H9 (cell line): ENCODE results near the gene ARID2. TPM values are rescaled to one million over a fixed set of nuclear protein-coding genes. Genes with fewer than 3 reads are reported as not detected.

Experiments
- DNase-seq: peaks from one replicate; pipeline ENCODE4 v3.0.0-alpha.2; 2017
- H2AFZ ChIP-seq: one replicate; pipeline ENCODE4 v1.6.1; 2013; ENCODE audit warnings: mild to moderate bottlenecking, low read length, control low read depth, moderate library complexity
- H2AK5ac ChIP-seq: 2 replicates; pipeline ENCODE4 v1.6.1; 2013; ENCODE audit warnings: low read length, control low read depth, mixed read lengths; ENCODE audit not compliant: insufficient read length
- H2BK120ac ChIP-seq: one replicate; pipeline ENCODE4 v1.6.1; 2013; ENCODE audit warnings: low read depth, mild to moderate bottlenecking, low read length, control low read depth, inconsistent platforms; ENCODE audit not compliant: poor library complexity, severe bottlenecking
- H2BK12ac ChIP-seq: 2 replicates; pipeline ENCODE4 v1.6.1; 2013; ENCODE audit warnings: low read length, control low read depth, mixed read lengths, low read depth; ENCODE audit not compliant: insufficient read length
- H2BK15ac ChIP-seq: 2 replicates; pipeline ENCODE4 v1.6.1; 2013; ENCODE audit warnings: low read depth, low read length, control low read depth
- H2BK20ac ChIP-seq: one replicate; pipeline ENCODE4 v1.6.1; 2013; ENCODE audit warnings: low read depth, mild to moderate bottlenecking, low read length, control low read depth, inconsistent platforms; ENCODE audit not compliant: poor library complexity, severe bottlenecking
- H2BK5ac ChIP-seq: 2 replicates; pipeline ENCODE4 v1.6.1; 2013; ENCODE audit warnings: low read length, control low read depth, mixed read lengths; ENCODE audit not compliant: insufficient read length
- H3K14ac ChIP-seq: 2 replicates; pipeline ENCODE4 v1.6.1; 2013; ENCODE audit warnings: low read length, control low read depth; ENCODE audit not compliant: insufficient read depth
- H3K18ac ChIP-seq: 2 replicates; pipeline ENCODE4 v1.6.1; 2013; ENCODE audit warnings: low read depth, mild to moderate bottlenecking, mixed read lengths, low read length, control low read depth; ENCODE audit not compliant: insufficient read length
- H3K23ac ChIP-seq: 2 replicates; pipeline ENCODE4 v1.6.1; 2013; ENCODE audit warnings: low read length, control low read depth, mixed read lengths, low read depth; ENCODE audit not compliant: insufficient read length
- H3K23me2 ChIP-seq: 2 replicates; pipeline ENCODE4 v1.6.1; 2013; ENCODE audit warnings: low read depth, mild to moderate bottlenecking, mixed read lengths, low read length, control low read depth; ENCODE audit not compliant: insufficient read length, poor library complexity, severe bottlenecking
- H3K27ac ChIP-seq: 2 replicates; pipeline ENCODE4 v1.5.1; 2013; ENCODE audit warnings: low read length, control low read depth, mixed read lengths, low read depth; ENCODE audit not compliant: insufficient read length
- H3K27me3 ChIP-seq: 2 replicates; pipeline ENCODE4 v1.6.1; 2013; ENCODE audit warnings: low read length, control low read depth, inconsistent platforms; ENCODE audit not compliant: insufficient read depth
- H3K4ac ChIP-seq: 2 replicates; pipeline ENCODE4 v1.6.1; 2013; ENCODE audit warnings: low read depth, mild to moderate bottlenecking, control low read depth, inconsistent platforms, low read length, moderate library complexity
- H3K4me1 ChIP-seq: 2 replicates; pipeline ENCODE4 v1.6.1; 2013; ENCODE audit warnings: low read length, control low read depth, inconsistent platforms; ENCODE audit not compliant: insufficient read depth
- H3K4me2 ChIP-seq: 2 replicates; pipeline ENCODE4 v1.6.1; 2013; ENCODE audit warnings: low read length, control low read depth, mixed read lengths; ENCODE audit not compliant: insufficient read length, insufficient read depth
- H3K56ac ChIP-seq: 2 replicates; pipeline ENCODE4 v1.6.1; 2013; ENCODE audit warnings: low read depth, mild to moderate bottlenecking, mixed read lengths, low read length, control low read depth; ENCODE audit not compliant: insufficient read length
- H3K79me1 ChIP-seq: 2 replicates; pipeline ENCODE4 v1.6.1; 2013; ENCODE audit warnings: low read depth, mild to moderate bottlenecking, moderate library complexity, low read length, control low read depth, inconsistent platforms; ENCODE audit not compliant: insufficient read depth, poor library complexity, severe bottlenecking
- H3K79me2 ChIP-seq: 2 replicates; pipeline ENCODE4 v1.6.1; 2013; ENCODE audit warnings: low read length, control low read depth, inconsistent platforms; ENCODE audit not compliant: insufficient read depth
- H3K9ac ChIP-seq: 2 replicates; pipeline ENCODE4 v1.6.1; 2013; ENCODE audit warnings: low read length, control low read depth, mixed read lengths; ENCODE audit not compliant: insufficient read length; ENCODE audit errors: extremely low read depth
- H3K9me3 ChIP-seq: one replicate; pipeline ENCODE4 v1.6.1; 2013; ENCODE audit warnings: low read depth, low read length, inconsistent platforms; ENCODE audit not compliant: control insufficient read depth
- H3T11ph ChIP-seq: one replicate; pipeline ENCODE4 v1.6.1; 2013; ENCODE audit warnings: mild to moderate bottlenecking, low read length, control low read depth, inconsistent platforms
- H4K20me1 ChIP-seq: one replicate; pipeline ENCODE4 v1.6.1; 2013; ENCODE audit not compliant: control insufficient read depth, insufficient read length, insufficient read depth
- H4K5ac ChIP-seq: 2 replicates; pipeline ENCODE4 v1.6.1; 2013; ENCODE audit warnings: low read depth, mild to moderate bottlenecking, mixed read lengths, low read length, control low read depth; ENCODE audit not compliant: insufficient read length
- H4K8ac ChIP-seq: replicated peaks from 2 replicates; pipeline ENCODE4 v1.6.1; 2013; ENCODE audit warnings: low read length, control low read depth, mixed read lengths, low read depth; ENCODE audit not compliant: insufficient read length
- H4K91ac ChIP-seq: 2 replicates; pipeline ENCODE4 v1.6.1; 2013; ENCODE audit warnings: low read depth, mild to moderate bottlenecking, moderate library complexity, mixed read lengths, low read length, control low read depth; ENCODE audit not compliant: insufficient read length
- H3K27ac Mint-ChIP-seq, 3 experiments: 2 replicates in 2 of 3; 3 replicates in 1 of 3; pipeline ENCODE4 v1.8.0; 2020 to 2021; ENCODE audit warnings: mixed read lengths in 3 of 3, mild to moderate bottlenecking in 1 of 3, moderate library complexity in 1 of 3
- H3K27me3 Mint-ChIP-seq: 2 replicates; pipeline ENCODE4 v1.8.0; 2021; ENCODE audit warnings: low read depth, mild to moderate bottlenecking, moderate library complexity, mixed read lengths
- H3K36me3 Mint-ChIP-seq, 3 experiments: 2 replicates in 2 of 3; 3 replicates in 1 of 3; pipeline ENCODE4 v1.8.0; 2020 to 2021; ENCODE audit warnings: low read depth in 3 of 3, mixed read lengths in 3 of 3; ENCODE audit not compliant: insufficient read depth in 1 of 3
- H3K4me1 Mint-ChIP-seq, 2 experiments: 2 replicates each; pipeline ENCODE4 v1.8.0; 2020; ENCODE audit warnings: mixed read lengths in 2 of 2
- H3K4me3 Mint-ChIP-seq, 2 experiments: 2 replicates in 1 of 2; 3 replicates in 1 of 2; pipeline ENCODE4 v1.8.0; 2020 to 2021; ENCODE audit warnings: mild to moderate bottlenecking in 2 of 2, mixed read lengths in 2 of 2, moderate library complexity in 1 of 2
- H3K9me3 Mint-ChIP-seq, 2 experiments: 2 replicates in 1 of 2; 3 replicates in 1 of 2; pipeline ENCODE4 v1.8.0; 2020; ENCODE audit warnings: mild to moderate bottlenecking in 2 of 2, mixed read lengths in 2 of 2, moderate library complexity in 1 of 2
- WGBS: extraction: QIAGEN DNeasy Blood & Tissue Kit; methylation state at CpG from one replicate; pipeline ENCODE4 v1.1.7; 2013; ENCODE audit warnings: missing lambda C conversion rate, low lambda C conversion rate, mixed read lengths; ENCODE audit not compliant: insufficient read length; ENCODE audit errors: extremely low coverage; 5-methylcytosine and 5-hydroxymethylcytosine counted together
- total RNA-seq: library from RNA; stranded (reverse); gene quantifications from 2 replicates; pipeline ENCODE4 v1.2.1, GENCODE V29; 2021
- TF ChIP-seq, protein P1 (sequence below): fragments of 200-600 bp; sonication (generic); conservative IDR thresholded peaks from 3 replicates; pipeline ENCODE4 v1.8.0; 2021; ENCODE audit warnings: antibody characterized with exemption, mild to moderate bottlenecking

Gene ARID2
- total RNA-seq, 1 experiment from 2014 or later, result 63.8 TPM

DNA sequence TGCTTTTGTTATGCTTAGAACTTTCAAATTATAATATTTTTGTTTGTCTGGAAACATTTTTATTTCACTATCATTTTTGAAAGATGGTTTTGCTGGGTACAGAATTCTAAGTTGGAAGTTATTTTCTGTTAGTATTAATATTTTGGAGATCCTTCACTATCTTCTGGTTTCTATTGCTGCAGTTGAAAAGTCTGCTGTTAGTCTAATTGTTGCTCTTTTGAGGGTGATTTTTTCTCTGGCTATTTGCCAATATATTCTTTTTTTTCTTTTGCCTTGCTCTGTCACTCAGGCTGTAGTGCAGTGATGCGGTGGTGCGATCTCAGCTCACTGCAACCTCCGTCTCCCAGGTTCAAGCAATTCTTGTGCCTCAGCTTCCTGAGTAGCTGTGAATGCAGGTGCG is 28.2 kb upstream of the ARID2 start:
- no peaks in the 10 kb centered on the region for H3K23me2 ChIP-seq
- no peak overlapping the region for H4K91ac ChIP-seq
- Mint-ChIP-seq H3K9me3 (peaks cover 7 to 8% of the 10 kb centered on the region in 2 experiments), H3K27me3 (no peaks in the 10 kb centered on the region; the same call in 1 of the 2 replicates), H3K4me1 (0 out of 4 replicates have a peak, but pooled peaks cover 0 to 7% of the 10 kb centered on the region in 2 experiments), H3K36me3 (peaks cover 3 to 4% (median 4%) of the 10 kb centered on the region in 3 experiments; a peak in 6 of 7 replicates), H3K4me3 (no peak overlapping the region), H3K27ac (no peak overlapping the region)
- H2BK15ac ChIP-seq, result no peak overlapping the region
- H4K8ac ChIP-seq, result no peak overlapping the region
- H3T11ph ChIP-seq, result no peak overlapping the region
- H3K27ac ChIP-seq, result no peak overlapping the region
- H3K9ac ChIP-seq, result no peak overlapping the region
- no peak overlapping the region for H2BK120ac ChIP-seq
- no peak for DNase-seq
- H3K79me2 ChIP-seq, result no peaks in the 10 kb centered on the region
- no peaks in the 10 kb centered on the region for H3K27me3 ChIP-seq
- H3K4ac ChIP-seq, result no peak overlapping the region
- H3K4me2 ChIP-seq, result no peak overlapping the region
- WGBS, result no CpG with 5 or more reads among the region's 4 CpGs
- no peak overlapping the region for H2BK12ac ChIP-seq
- H4K20me1 ChIP-seq, result no peaks in the 10 kb centered on the region
- no peak overlapping the region for H2AK5ac ChIP-seq
- H3K9me3 ChIP-seq, result peaks cover 8% of the 10 kb centered on the region
- H3K4me1 ChIP-seq, result no peaks in the 10 kb centered on the region
- H3K23ac ChIP-seq, result no peak overlapping the region
- no peak overlapping the region for H2AFZ ChIP-seq
- H3K56ac ChIP-seq, result no peak overlapping the region
- no peak overlapping the region for H4K5ac ChIP-seq
- H3K79me1 ChIP-seq, result no peaks in the 10 kb centered on the region
- TF ChIP-seq, protein P1, sequence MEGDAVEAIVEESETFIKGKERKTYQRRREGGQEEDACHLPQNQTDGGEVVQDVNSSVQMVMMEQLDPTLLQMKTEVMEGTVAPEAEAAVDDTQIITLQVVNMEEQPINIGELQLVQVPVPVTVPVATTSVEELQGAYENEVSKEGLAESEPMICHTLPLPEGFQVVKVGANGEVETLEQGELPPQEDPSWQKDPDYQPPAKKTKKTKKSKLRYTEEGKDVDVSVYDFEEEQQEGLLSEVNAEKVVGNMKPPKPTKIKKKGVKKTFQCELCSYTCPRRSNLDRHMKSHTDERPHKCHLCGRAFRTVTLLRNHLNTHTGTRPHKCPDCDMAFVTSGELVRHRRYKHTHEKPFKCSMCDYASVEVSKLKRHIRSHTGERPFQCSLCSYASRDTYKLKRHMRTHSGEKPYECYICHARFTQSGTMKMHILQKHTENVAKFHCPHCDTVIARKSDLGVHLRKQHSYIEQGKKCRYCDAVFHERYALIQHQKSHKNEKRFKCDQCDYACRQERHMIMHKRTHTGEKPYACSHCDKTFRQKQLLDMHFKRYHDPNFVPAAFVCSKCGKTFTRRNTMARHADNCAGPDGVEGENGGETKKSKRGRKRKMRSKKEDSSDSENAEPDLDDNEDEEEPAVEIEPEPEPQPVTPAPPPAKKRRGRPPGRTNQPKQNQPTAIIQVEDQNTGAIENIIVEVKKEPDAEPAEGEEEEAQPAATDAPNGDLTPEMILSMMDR, result no peak
- no peak overlapping the region for H2BK5ac ChIP-seq
- no peak overlapping the region for H2BK20ac ChIP-seq
- H3K18ac ChIP-seq, result no peak overlapping the region
- H3K14ac ChIP-seq, result no peak overlapping the region
